Activated T-helper 17 cell treated with anti-CD3 and anti-CD28 coated beads, Interleukin-2, amount 50 U/mL, for 72 hours (primary cell): ENCODE results near the gene POR. TPM values are rescaled to one million over a fixed set of nuclear protein-coding genes. Genes with fewer than 3 reads are reported as not detected.
"Not testable (repeated sequence)": the region's sequence is repeated elsewhere in the genome, so short reads cannot be mapped to it uniquely, and the experiment has no call there.

ENCODE experiments used
- ATAC-seq: fragments of 150-1000 bp; cut with Tn5 transposase; replicated peaks from 2 replicates; pipeline ENCODE4 v1.10.0; 2021; ENCODE audit warnings: mild to moderate bottlenecking, moderate library complexity
- H3K27ac Mint-ChIP-seq: one replicate; pipeline ENCODE4 v1.8.0; 2022; ENCODE audit warnings: mixed read lengths
- H3K27me3 Mint-ChIP-seq: one replicate; pipeline ENCODE4 v1.8.0; 2022; ENCODE audit warnings: mixed read lengths
- H3K36me3 Mint-ChIP-seq: one replicate; pipeline ENCODE4 v1.8.0; 2022; ENCODE audit warnings: low read depth, mild to moderate bottlenecking, mixed read lengths
- H3K4me1 Mint-ChIP-seq: one replicate; pipeline ENCODE4 v1.8.0; 2022; ENCODE audit warnings: mixed read lengths
- H3K4me3 Mint-ChIP-seq: one replicate; pipeline ENCODE4 v1.8.0; 2022; ENCODE audit warnings: mild to moderate bottlenecking, mixed read lengths
- H3K9me3 Mint-ChIP-seq: one replicate; pipeline ENCODE4 v1.8.0; 2022; ENCODE audit warnings: mixed read lengths
- total RNA-seq, 2 donors: library from RNA; stranded (reverse); gene quantifications; one replicate each; pipeline ENCODE4 v1.2.3, GENCODE V29; 2022

POR gene
- total RNA-seq, 2 donors from 2014 or later: 24.4 to 53.7 TPM

- Mint-ChIP-seq H3K27ac (peak overlapping the region; percentile 34), H3K4me1 (peaks cover 6% of the 10 kb centered on the region), H3K27me3 (no peaks in the 10 kb centered on the region), H3K36me3 (peaks cover 13% of the 10 kb centered on the region), H3K4me3 (no peak overlapping the region), H3K9me3 (no peaks in the 10 kb centered on the region)
- no peak for ATAC-seq
These were observed 22.2 kb upstream of the POR start for GRCh38 chr7:75892634-75893272.

GRCh38 chr7:75896803-75897327 lies 18.1 kb upstream of the POR start:
- no peak overlapping the region for H3K4me3 Mint-ChIP-seq
- H3K27me3 Mint-ChIP-seq: no peaks in the 10 kb centered on the region
- H3K27ac Mint-ChIP-seq: no peak overlapping the region
- H3K36me3 Mint-ChIP-seq: no peaks in the 10 kb centered on the region
- no peak for ATAC-seq
- no peaks in the 10 kb centered on the region for H3K9me3 Mint-ChIP-seq
- H3K4me1 Mint-ChIP-seq: no peaks in the 10 kb centered on the region

- no peak overlapping the region for H3K27ac Mint-ChIP-seq
- H3K4me3 Mint-ChIP-seq: no peak overlapping the region
These were observed 14.2 kb upstream of the POR start for GRCh38 chr7:75900617-75901315.

GRCh38 chr7:75905785-75906604 lies 9.0 kb upstream of the POR start:
- no peak overlapping the region for H3K27ac Mint-ChIP-seq
- no peaks in the 10 kb centered on the region for H3K27me3 Mint-ChIP-seq
- H3K9me3 Mint-ChIP-seq: no peaks in the 10 kb centered on the region
- H3K4me3 Mint-ChIP-seq: no peak overlapping the region
- no peaks in the 10 kb centered on the region for H3K36me3 Mint-ChIP-seq
- ATAC-seq: no peak
- no peaks in the 10 kb centered on the region for H3K4me1 Mint-ChIP-seq

More at GRCh38 chr7:75900617-75901315, 14.2 kb upstream of the POR start:
- Mint-ChIP-seq H3K36me3 (no peaks in the 10 kb centered on the region), H3K27me3 (no peaks in the 10 kb centered on the region), H3K9me3 (no peaks in the 10 kb centered on the region), H3K4me1 (no peaks in the 10 kb centered on the region)
- no peak for ATAC-seq

GRCh38 chr7:75906991-75907667 lies 7.8 kb upstream of the POR start:
- no peak for ATAC-seq
- Mint-ChIP-seq H3K9me3 (no peaks in the 10 kb centered on the region), H3K27ac (no peak overlapping the region), H3K4me3 (no peak overlapping the region), H3K27me3 (no peaks in the 10 kb centered on the region), H3K36me3 (no peaks in the 10 kb centered on the region), H3K4me1 (no peaks in the 10 kb centered on the region)

GRCh38 chr7:75907668-75908039 lies 7.3 kb upstream of the POR start:
- H3K9me3 Mint-ChIP-seq, H3K4me3 Mint-ChIP-seq, H3K4me1 Mint-ChIP-seq, H3K36me3 Mint-ChIP-seq, ATAC-seq, H3K27ac Mint-ChIP-seq, H3K27me3 Mint-ChIP-seq: not testable (repeated sequence)

GRCh38 chr7:75909521-75910132 lies 5.3 kb upstream of the POR start:
- Mint-ChIP-seq H3K36me3 (no peaks in the 10 kb centered on the region), H3K4me3 (no peak overlapping the region), H3K4me1 (no peaks in the 10 kb centered on the region), H3K27me3 (no peaks in the 10 kb centered on the region), H3K27ac (no peak overlapping the region), H3K9me3 (no peaks in the 10 kb centered on the region)
- no peak for ATAC-seq

- H3K9me3 Mint-ChIP-seq, H3K4me3 Mint-ChIP-seq, H3K27me3 Mint-ChIP-seq, H3K36me3 Mint-ChIP-seq, H3K27ac Mint-ChIP-seq, ATAC-seq, H3K4me1 Mint-ChIP-seq: not testable (repeated sequence)
These were observed 3.8 kb upstream of the POR start for GRCh38 chr7:75911186-75911585.

GRCh38 chr7:75913437-75913836 lies 1.5 kb upstream of the POR start:
- peaks cover 6% of the 10 kb centered on the region for H3K4me1 Mint-ChIP-seq
- no peaks in the 10 kb centered on the region for H3K27me3 Mint-ChIP-seq
- peak overlapping the region; percentile 87 for H3K4me3 Mint-ChIP-seq
- no peaks in the 10 kb centered on the region for H3K9me3 Mint-ChIP-seq
- H3K36me3 Mint-ChIP-seq: no peaks in the 10 kb centered on the region
- no peak for ATAC-seq
- H3K27ac Mint-ChIP-seq: no peak overlapping the region

- Mint-ChIP-seq H3K27me3 (no peaks in the 10 kb centered on the region), H3K27ac (peak overlapping the region; percentile 78), H3K4me3 (peak overlapping the region; percentile 87), H3K9me3 (no peaks in the 10 kb centered on the region), H3K36me3 (no peaks in the 10 kb centered on the region), H3K4me1 (peaks cover 14% of the 10 kb centered on the region)
- no peak for ATAC-seq
These were observed 743 bp upstream of the POR start for GRCh38 chr7:75914169-75914654.

GRCh38 chr7:75915416-75916156 lies 631 bp downstream of the POR start:
- peak overlapping the region; percentile 84 for H3K27ac Mint-ChIP-seq
- no peak for ATAC-seq
- H3K27me3 Mint-ChIP-seq: no peaks in the 10 kb centered on the region
- H3K4me1 Mint-ChIP-seq: peaks cover 17% of the 10 kb centered on the region
- H3K4me3 Mint-ChIP-seq: peak overlapping the region; percentile 87
- no peaks in the 10 kb centered on the region for H3K36me3 Mint-ChIP-seq
- H3K9me3 Mint-ChIP-seq: no peaks in the 10 kb centered on the region

GRCh38 chr7:75916259-75916658 lies 1.3 kb downstream of the POR start:
- no peaks in the 10 kb centered on the region for H3K9me3 Mint-ChIP-seq
- no peaks in the 10 kb centered on the region for H3K36me3 Mint-ChIP-seq
- no peaks in the 10 kb centered on the region for H3K27me3 Mint-ChIP-seq
- H3K4me3 Mint-ChIP-seq: peak overlapping the region; percentile 87
- H3K4me1 Mint-ChIP-seq: peaks cover 22% of the 10 kb centered on the region
- H3K27ac Mint-ChIP-seq: no peak overlapping the region
- ATAC-seq: no peak
